GM10266 (cell line): Measurements from ENCODE around the gene GPLD1.

Experiments used
- DNase-seq: peaks from one replicate; pipeline ENCODE4 v3.0.0; 2012; ENCODE audit errors: extremely low spot score
- CTCF ChIP-seq: IDR thresholded peaks from 2 replicates; pipeline ENCODE4 v1.5.1; 2012; ENCODE audit warnings: mild to moderate bottlenecking, low read depth; ENCODE audit not compliant: control insufficient read depth, insufficient read depth; ENCODE audit errors: missing control alignments

Gene GPLD1

GRCh38 chr6:24506814-24507520 lies 17.6 kb upstream of the GPLD1 start:
- DNase-seq = no peak
- no peak for TF ChIP-seq CTCF

- DNase-seq = no peak
- TF ChIP-seq CTCF = no peak
These were observed 15.5 kb upstream of the GPLD1 start for GRCh38 chr6:24504649-24505586.

- TF ChIP-seq CTCF = no peak
- no peak for DNase-seq
These were observed 14.9 kb upstream of the GPLD1 start for GRCh38 chr6:24504287-24504648.

- no peak for TF ChIP-seq CTCF
- DNase-seq = no peak
These were observed 12.5 kb upstream of the GPLD1 start for GRCh38 chr6:24501914-24502313.

GRCh38 chr6:24501374-24501773 lies 12.0 kb upstream of the GPLD1 start:
- DNase-seq = no peak
- no peak for TF ChIP-seq CTCF

DNA sequence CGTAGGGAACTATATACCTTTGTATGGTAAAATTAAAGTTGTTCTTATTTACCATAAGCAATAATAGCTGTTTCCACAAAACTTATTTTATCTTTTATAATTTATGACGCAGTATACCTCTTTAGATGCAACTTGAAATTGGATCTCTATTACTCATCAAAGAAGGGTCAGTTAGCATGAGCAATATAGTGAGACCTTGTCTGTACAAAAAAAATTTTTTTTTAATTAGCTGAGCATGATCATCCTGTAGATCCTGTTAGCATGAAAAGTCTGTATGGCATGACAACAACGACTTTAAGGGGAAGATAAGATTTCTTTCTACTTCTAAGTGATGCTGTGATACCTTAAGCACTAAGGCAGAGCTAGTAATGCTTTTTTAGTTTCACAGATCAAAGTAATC lies 11.3 kb upstream of the GPLD1 start:
- no peak for DNase-seq

More for the DNA sequence above, 11.3 kb upstream of the GPLD1 start:
- no peak for TF ChIP-seq CTCF
